Panc1 (cell line): Measurements from ENCODE around the gene ZNF804A.

Experiments used
- TF ChIP-seq, protein P1 (sequence below): fragments of 450-650 bp; IDR thresholded peaks from 2 replicates; pipeline ENCODE4 v1.5.1; 2017; ENCODE audit warnings: mild to moderate bottlenecking
- TF ChIP-seq, protein P2 (sequence below), 2 experiments: IDR thresholded peaks; 2 replicates each; pipeline ENCODE4 v1.6.1; 2011 to 2012; ENCODE audit warnings: low read depth in 2 of 2, control low read depth in 1 of 2, low read length in 1 of 2, mild to moderate bottlenecking in 1 of 2, moderate library complexity in 1 of 2; ENCODE audit not compliant: insufficient read depth in 1 of 2

- TF ChIP-seq, protein P1, sequence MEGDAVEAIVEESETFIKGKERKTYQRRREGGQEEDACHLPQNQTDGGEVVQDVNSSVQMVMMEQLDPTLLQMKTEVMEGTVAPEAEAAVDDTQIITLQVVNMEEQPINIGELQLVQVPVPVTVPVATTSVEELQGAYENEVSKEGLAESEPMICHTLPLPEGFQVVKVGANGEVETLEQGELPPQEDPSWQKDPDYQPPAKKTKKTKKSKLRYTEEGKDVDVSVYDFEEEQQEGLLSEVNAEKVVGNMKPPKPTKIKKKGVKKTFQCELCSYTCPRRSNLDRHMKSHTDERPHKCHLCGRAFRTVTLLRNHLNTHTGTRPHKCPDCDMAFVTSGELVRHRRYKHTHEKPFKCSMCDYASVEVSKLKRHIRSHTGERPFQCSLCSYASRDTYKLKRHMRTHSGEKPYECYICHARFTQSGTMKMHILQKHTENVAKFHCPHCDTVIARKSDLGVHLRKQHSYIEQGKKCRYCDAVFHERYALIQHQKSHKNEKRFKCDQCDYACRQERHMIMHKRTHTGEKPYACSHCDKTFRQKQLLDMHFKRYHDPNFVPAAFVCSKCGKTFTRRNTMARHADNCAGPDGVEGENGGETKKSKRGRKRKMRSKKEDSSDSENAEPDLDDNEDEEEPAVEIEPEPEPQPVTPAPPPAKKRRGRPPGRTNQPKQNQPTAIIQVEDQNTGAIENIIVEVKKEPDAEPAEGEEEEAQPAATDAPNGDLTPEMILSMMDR, result no peak
- TF ChIP-seq, protein P2, sequence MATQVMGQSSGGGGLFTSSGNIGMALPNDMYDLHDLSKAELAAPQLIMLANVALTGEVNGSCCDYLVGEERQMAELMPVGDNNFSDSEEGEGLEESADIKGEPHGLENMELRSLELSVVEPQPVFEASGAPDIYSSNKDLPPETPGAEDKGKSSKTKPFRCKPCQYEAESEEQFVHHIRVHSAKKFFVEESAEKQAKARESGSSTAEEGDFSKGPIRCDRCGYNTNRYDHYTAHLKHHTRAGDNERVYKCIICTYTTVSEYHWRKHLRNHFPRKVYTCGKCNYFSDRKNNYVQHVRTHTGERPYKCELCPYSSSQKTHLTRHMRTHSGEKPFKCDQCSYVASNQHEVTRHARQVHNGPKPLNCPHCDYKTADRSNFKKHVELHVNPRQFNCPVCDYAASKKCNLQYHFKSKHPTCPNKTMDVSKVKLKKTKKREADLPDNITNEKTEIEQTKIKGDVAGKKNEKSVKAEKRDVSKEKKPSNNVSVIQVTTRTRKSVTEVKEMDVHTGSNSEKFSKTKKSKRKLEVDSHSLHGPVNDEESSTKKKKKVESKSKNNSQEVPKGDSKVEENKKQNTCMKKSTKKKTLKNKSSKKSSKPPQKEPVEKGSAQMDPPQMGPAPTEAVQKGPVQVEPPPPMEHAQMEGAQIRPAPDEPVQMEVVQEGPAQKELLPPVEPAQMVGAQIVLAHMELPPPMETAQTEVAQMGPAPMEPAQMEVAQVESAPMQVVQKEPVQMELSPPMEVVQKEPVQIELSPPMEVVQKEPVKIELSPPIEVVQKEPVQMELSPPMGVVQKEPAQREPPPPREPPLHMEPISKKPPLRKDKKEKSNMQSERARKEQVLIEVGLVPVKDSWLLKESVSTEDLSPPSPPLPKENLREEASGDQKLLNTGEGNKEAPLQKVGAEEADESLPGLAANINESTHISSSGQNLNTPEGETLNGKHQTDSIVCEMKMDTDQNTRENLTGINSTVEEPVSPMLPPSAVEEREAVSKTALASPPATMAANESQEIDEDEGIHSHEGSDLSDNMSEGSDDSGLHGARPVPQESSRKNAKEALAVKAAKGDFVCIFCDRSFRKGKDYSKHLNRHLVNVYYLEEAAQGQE (IDR thresholded peaks at IDR 0.05; ENCODE audit: insufficient read depth in 1 of 2, low read depth in 2 of 2, low read length in 1 of 2), result no peak
Observed at GRCh38 chr2:184685999-184686841, 87.9 kb downstream of the ZNF804A start.
